ENCODE data around the gene TMEM88. TPM values are rescaled to one million over a fixed set of nuclear protein-coding genes. Genes with fewer than 3 reads are reported as not detected.

Gene TMEM88
- total and polyA plus RNA-seq, 2 of the 13 experiments (the other 11 are each of a cell fraction or from before 2014, with no cell fraction given) = 0.31 to 0.66 TPM

DNA sequence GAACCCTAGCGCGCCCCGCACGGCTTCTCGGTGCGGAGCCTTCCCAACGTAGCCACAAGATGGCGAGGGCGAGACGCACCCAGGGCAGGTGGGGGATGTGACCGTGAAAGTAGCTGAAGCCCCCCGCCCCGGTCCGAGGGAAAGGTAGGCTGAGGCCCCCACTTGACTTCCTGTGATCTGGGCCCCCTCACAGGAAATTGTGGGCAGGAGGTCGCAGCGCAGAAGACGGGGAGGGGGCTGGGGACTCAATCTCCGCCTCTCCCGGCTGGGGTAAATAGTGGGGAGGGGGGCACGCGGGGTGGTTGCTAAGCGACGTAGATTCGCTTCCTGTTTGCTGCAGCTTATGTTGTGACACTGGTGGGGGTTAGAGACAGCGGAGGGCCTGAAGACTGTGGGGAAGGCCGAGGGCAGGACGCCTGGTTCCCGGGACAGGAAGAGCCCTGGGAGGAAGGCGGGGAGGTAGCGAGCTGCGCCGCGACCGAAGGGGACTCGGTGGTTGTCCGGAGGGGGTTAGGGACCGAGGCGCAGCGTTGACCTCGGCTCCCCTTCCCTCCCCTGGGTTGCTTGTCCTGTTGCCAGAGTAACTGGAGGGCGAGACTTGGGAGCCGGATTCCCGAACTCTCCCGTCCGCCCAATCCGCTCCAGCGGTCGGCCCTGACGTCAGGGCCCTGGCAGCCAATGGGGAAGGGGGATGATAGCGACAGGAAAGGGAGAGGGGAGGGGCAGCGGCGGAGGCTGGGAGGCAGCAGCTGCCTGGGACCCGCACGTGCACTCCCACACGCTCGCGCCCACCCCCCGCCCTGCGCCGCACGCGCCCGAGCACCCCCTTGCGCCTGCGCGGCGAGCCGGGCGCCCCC is 19.7 kb upstream of the TMEM88 start (continued):
- TF ChIP-seq RAD51 (IDR thresholded peaks at IDR 0.05; ENCODE audit: borderline replicate concordance) (no peak), ZNF607 (CRISPR knock-in tag; IDR thresholded peaks at IDR 0.05; ENCODE audit: borderline replicate concordance) (no peak; the same call in 1 of the 2 replicates), HNF4G (IDR thresholded peaks at IDR 0.05; ENCODE audit: borderline replicate concordance, low read depth, low read length) (no peak), HNF4G (CRISPR knock-in tag; IDR thresholded peaks at IDR 0.05; ENCODE audit: borderline replicate concordance, low read depth) (peak; percentile 37; the same call in 1 of the 2 replicates), HBP1 (CRISPR knock-in tag; IDR thresholded peaks at IDR 0.05; ENCODE audit: low read depth) (no peak), NR3C1 (CRISPR knock-in tag; IDR thresholded peaks at IDR 0.05) (no peak), E2F5 (CRISPR knock-in tag; conservative IDR thresholded peaks at IDR 0.05) (no peak), ZNF446 (CRISPR knock-in tag; IDR thresholded peaks at IDR 0.05) (no peak; the same call in 1 of the 2 replicates), BCLAF1 (IDR thresholded peaks at IDR 0.05) (no peak), ZBTB42 (CRISPR knock-in tag; IDR thresholded peaks at IDR 0.05) (no peak), ZNF709 (CRISPR knock-in tag; IDR thresholded peaks at IDR 0.05) (no peak), CEBPG (CRISPR knock-in tag; IDR thresholded peaks at IDR 0.05) (no peak), GATAD1 (CRISPR knock-in tag; IDR thresholded peaks at IDR 0.05) (peak; percentile 58), ZNF891 (CRISPR knock-in tag; IDR thresholded peaks at IDR 0.05) (no peak; the same call in 1 of the 2 replicates), ZFP1 (CRISPR knock-in tag; IDR thresholded peaks at IDR 0.05) (no peak), FOSL2 (CRISPR knock-in tag; IDR thresholded peaks at IDR 0.05) (no peak; the same call in 1 of the 2 replicates), NFE2 (CRISPR knock-in tag; IDR thresholded peaks at IDR 0.05) (no peak), MEIS2 (CRISPR knock-in tag; IDR thresholded peaks at IDR 0.05) (no peak; the same call in 1 of the 2 replicates), TOE1 (CRISPR knock-in tag; IDR thresholded peaks at IDR 0.05) (no peak), CREBL2 (CRISPR knock-in tag; IDR thresholded peaks at IDR 0.05; ENCODE audit: borderline replicate concordance) (no peak), ZNF597 (CRISPR knock-in tag; IDR thresholded peaks at IDR 0.05) (no peak)
- TF ChIP-seq, protein P1, sequence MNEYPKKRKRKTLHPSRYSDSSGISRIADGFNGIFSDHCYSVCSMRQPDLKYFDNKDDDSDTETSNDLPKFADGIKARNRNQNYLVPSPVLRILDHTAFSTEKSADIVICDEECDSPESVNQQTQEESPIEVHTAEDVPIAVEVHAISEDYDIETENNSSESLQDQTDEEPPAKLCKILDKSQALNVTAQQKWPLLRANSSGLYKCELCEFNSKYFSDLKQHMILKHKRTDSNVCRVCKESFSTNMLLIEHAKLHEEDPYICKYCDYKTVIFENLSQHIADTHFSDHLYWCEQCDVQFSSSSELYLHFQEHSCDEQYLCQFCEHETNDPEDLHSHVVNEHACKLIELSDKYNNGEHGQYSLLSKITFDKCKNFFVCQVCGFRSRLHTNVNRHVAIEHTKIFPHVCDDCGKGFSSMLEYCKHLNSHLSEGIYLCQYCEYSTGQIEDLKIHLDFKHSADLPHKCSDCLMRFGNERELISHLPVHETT (CRISPR knock-in tag; conservative IDR thresholded peaks at IDR 0.05) = no peak

Measured in HepG2 (cell line).